Fibroblast of skin of abdomen (primary cell): ENCODE data around the gene TNNT3.

Experiments
- DNase-seq: peaks from one replicate; pipeline ENCODE4 v3.0.0-alpha.2; 2013

TNNT3 gene

GRCh38 chr11:1896923-1897322 lies 22.6 kb upstream of the TNNT3 start:
- DNase-seq = no peak

GRCh38 chr11:1899090-1899489 lies 20.4 kb upstream of the TNNT3 start:
- no peak for DNase-seq

DNA sequence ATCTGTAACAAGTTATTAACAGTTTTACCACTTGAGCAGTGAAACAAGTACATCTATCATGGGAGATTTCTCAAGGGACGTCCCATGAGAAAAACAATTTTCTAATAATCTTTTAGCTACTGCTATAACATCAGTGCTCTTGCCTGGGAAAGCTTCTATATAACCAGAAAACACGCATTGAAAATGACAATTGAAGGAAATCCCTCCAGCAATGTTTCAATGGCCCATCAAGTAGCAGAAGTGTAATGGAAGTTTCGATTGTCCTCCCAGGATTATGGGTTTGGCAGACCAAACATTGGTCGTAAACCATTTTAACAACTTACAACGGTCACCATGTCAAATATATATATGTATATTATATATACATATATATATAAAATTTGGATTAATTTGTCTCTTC lies 19.8 kb upstream of the TNNT3 start:
- no peak for DNase-seq

- no peak for DNase-seq
Observed at GRCh38 chr11:1906181-1906580, 13.3 kb upstream of the TNNT3 start.

GRCh38 chr11:1906611-1907423 lies 12.7 kb upstream of the TNNT3 start:
- no peak for DNase-seq

DNA sequence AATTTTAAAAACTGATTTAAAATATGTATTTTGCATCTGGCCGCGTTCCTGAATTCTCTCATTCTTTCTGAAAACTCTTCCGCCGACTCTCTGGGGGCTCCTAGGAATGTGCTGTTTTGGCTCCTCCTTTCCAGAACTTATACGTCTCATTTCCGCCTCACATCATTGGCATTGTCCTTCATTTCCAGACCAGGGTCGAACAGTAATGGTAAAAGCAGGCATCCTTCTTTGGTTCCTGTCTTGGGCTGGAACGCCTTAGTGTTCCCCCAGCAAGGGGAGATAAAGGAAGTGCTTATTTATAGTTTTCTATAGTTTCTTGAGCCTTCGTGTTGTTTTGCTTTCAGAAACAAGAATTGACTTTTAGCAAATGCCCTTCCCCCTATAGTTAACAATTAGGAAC lies 10.9 kb upstream of the TNNT3 start:
- peak; percentile 66 for DNase-seq

- DNase-seq = no peak
Observed at GRCh38 chr11:1909524-1909923, 10.0 kb upstream of the TNNT3 start.

GRCh38 chr11:1912289-1912878 lies 7.1 kb upstream of the TNNT3 start:
- no peak for DNase-seq

- DNase-seq = no peak
Observed at GRCh38 chr11:1913271-1914060, 6.0 kb upstream of the TNNT3 start.

DNA sequence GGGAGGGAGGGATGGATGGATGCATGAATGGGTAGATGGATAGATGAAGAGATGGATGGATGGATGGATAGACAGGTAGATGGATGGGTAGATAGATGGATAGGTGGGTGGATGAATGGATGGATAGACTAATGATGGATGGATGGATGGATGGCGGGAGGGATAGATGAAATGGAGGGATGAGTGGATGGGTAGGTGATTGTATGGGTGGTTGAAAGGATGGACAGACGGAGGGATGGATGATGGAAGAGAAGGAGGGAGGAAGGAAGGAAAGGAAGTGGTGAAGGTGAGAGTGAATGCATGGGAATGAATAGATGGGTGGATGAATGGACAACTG lies 3.7 kb upstream of the TNNT3 start:
- no peak for DNase-seq

DNA sequence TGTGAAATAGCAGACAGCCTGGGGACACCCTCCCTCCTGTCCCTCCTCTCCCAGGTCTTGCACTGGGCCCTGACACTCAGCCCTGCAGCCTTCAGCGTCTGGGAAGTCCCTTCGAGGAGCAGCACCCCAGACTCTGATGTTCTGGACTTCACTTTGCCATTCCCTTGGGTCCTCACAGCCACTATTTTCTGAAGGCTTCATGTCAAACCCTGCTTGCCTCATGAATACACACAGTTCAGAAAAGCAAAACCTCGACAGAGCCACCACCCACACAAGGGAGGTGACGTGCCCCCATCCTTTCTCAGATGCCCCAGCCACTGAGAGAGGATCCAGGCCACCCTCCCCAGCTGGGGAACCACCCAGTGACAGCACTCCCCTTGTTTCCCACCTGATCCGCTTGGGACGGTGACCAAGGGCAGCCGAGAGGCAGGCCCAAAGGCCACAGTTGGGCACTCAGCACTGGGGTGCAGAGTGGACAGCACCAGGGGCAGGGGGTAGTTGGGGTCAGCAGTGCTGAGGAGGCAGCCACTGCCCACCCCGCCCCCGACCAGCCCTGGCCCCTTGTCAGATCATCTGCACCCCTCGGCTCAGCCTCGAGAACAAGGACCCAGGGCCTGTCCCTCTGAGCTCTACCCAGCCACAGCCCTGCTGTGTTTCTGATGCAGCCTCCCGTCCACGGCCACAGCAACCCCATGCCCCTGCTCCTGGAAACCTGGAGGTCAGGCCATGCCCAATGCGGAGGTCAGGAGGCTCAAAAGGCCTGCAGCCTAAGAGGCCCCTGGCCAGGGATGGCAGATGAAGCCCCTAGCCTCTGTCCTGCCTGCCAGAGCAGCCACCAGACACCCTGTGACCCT lies 3.1 kb upstream of the TNNT3 start:
- DNase-seq = no peak

DNA sequence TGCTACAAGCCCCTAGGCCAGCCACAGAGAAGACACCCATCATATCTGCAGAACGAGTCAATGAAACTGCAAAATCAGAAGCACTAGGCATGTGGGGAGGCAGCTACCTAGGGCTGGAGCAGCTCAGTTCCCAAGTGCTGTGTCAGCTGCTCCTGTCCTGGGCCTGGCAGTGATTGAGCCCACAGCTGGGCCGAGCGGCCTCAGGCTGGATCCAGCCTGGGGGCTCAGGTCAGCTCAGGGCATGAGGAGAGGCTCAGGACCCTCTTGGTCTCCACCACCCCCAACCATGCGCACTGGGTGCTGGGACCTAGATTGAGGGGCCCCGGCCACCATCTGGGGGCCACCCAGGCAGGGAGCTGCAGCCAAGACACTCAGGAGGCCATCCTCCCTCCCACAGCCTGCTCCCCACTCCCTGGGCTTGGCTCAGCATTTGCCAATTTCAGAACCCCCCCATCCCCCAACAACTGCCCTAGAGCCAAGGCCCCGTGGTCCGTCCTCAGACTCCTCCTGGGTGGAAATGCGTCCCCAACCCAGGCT lies 2.4 kb upstream of the TNNT3 start:
- DNase-seq = no peak

DNA sequence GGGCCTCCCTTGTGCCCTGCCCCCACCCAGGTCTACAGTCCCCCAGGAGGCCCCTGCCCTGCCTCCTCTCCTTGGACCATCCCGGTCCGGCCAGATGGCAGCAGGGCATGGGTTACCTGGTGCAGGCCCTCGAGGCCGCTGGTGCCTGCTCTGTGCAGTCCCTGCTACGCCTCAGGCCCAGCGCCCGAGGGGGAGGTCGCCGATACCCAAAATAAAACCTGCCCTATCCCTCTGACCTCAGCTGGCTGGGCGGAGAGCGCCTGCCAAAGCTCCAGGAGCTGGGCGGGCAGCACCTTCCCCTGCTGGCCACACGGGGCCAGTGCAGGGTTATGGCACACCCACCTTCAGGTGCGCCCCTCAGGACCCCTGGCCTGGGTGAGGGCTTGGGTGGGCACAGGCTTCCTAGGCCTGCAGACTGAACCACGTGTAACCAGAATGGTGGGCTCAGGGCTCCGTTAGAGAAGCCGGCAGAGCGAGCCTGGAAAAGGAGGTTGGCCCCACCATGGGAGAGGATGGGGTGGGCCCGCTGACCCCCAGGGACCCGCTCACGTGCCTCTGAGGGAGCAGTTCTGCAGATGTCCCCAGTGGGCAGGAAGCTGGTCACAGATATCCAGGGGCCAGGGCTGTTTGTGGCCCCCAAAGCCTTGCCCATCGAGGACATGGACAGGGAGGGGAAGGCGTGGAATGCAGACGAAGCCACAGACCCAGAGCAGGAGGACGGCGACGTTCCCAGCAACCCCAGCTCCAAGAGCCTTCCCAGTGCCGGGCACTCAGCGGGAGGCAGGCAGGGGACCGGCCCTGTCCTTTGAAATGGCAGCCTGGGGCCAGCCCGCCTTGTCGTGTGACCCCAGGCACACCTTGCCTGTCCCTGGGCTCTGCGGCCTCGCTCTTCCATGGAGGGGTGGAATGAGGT lies 1.7 kb upstream of the TNNT3 start:
- DNase-seq = no peak

DNA sequence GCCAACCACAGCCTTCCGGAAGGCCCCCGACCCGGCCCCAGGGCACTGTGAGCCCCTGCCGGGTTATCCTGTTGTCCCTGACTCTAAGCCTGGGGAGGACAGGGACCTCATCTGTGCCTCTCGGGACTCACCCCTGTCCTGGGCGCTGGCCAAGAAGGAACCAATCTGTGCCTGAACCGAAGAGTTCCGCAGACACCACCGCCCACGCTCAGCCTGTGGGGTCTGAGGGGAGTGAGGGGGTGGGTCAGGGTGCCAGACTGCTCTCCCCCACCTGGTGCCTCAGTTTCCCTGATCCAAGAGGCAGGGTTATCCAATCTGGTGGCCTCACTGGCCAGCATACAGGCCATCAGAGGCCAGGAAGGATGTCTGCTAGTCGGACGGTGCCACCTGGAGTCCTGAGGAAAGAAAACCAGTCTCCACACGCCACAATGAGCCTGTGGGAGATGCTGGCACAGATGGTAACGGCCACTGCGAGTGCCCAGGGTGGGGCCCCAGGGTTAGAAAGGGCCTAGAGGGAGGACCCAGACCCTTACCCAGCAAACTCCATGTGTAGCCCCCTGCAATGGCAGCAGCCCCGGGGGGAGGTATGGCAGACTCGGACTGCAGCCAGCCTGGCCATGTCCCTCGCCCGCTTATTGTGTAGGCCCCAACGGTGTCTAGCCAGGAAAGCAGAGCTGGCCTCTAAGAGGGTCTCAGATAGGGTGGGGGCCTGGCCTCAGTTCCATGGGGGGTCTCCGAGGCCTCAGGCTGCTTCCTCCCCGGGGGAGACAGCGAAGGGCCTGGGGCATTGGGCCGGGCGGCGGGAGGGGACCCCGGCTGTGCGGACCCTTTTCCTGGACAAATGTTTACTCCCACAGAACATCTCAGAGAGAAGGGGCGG lies 827 bp upstream of the TNNT3 start:
- no peak for DNase-seq

GRCh38 chr11:1920128-1920908 lies 815 bp downstream of the TNNT3 start:
- DNase-seq = no peak

- DNase-seq = no peak
Observed at GRCh38 chr11:1920909-1921573, 1.5 kb downstream of the TNNT3 start.

DNA sequence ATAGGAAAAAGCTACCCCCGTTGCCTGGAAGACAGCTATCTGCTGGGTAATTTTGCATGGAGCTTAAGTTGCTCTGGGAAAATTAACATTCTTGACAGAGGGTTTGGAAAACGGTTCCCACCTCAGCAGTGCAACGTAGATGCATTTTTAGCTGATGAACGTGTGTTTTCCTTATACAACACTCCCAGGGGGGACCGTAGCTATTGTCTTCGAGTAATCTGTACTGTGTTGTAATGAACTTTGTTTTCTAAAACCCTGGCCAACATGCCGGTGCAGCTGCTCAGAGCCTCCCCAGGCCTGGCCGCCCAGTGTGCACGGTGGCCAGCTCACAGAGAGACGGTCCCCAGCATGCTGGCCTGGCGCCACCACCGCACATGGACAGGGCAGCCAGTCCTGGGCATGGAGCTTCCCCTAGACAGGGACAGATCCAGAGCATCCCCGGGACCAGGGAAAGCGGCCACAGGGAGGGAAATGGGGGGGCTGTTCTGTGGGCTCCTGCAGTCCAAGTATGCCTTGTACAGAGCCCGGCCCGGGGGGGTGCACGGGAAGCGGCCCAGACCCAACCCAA lies 2.2 kb downstream of the TNNT3 start:
- peak; percentile 37 for DNase-seq

DNA sequence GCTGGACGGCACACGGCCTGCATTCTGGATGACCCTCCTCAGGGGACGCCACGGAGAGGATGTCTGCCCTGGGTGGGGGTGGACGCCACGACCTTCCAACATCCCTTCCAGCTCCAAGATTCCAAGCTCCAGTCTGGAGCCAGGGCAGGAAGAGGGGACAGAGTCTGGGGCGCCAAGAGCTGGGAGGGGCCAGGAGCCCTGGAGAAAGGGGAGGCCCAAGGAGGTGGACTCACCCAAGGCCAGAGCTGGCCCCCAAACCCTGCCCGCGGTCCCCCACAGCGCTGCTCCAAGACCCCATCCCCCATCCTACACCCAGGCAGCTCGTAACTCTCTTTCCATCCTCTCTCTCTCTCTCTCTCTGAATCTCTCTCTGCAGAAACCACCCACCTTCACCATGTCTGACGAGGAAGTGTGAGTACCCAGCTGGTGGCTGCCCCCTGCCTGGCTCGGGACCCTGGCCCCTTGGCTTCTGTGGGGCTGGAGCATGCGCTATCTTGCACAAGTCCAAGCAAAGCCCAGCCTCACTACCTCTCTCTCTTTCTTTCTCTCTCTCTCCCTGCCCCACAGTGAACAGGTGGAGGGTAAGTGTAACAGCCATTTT lies 3.1 kb downstream of the TNNT3 start:
- no peak for DNase-seq
